ENCODE results near the gene PAX2. TPM values are rescaled to one million over a fixed set of nuclear protein-coding genes. Genes with fewer than 3 reads are reported as not detected.

The PAX2 gene
- total and polyA plus RNA-seq, 2 experiments from 2014 or later: not detected

GRCh38 chr10:100717166-100717565 is 28.2 kb upstream of the PAX2 start:
- H3K36me3 ChIP-seq (replicated peaks; ENCODE audit: insufficient read depth, low read depth): no peaks in the 10 kb centered on the region
- no peaks in the 10 kb centered on the region for H4K20me1 ChIP-seq (ENCODE audit: insufficient read depth, poor library complexity, severe bottlenecking)
- no peaks in the 10 kb centered on the region for H3K9me2 ChIP-seq (replicated peaks; ENCODE audit: insufficient read depth)
- peaks cover 5% of the 10 kb centered on the region for H3K4me1 ChIP-seq (ENCODE audit: insufficient read depth)
- no peak overlapping the region for H3K4me2 ChIP-seq
- H3K9me3 ChIP-seq (ENCODE audit: low read depth): no peaks in the 10 kb centered on the region
- H3K27ac ChIP-seq: no peak overlapping the region
- no peak for DNase-seq (ENCODE audit: low spot score)
- H2AFZ ChIP-seq: no peak overlapping the region
- TF ChIP-seq EZH2phosphoT487 (IDR thresholded peaks at IDR 0.05; ENCODE audit: low read depth, severe bottlenecking, unreplicated experiment) (no peak), EZH2 (IDR thresholded peaks at IDR 0.05; ENCODE audit: borderline replicate concordance) (no peak), CTCF (IDR thresholded peaks at IDR 0.05; ENCODE audit: poor library complexity) (no peak)
- peaks cover 97% of the 10 kb centered on the region for H3K27me3 ChIP-seq
- H3K79me2 ChIP-seq: no peaks in the 10 kb centered on the region
- H3K4me3 ChIP-seq: no peak overlapping the region

GRCh38 chr10:100718197-100718742 is 27.1 kb upstream of the PAX2 start:
- DNase-seq (ENCODE audit: low spot score): no peak
- Histone ChIP-seq H3K4me2 (no peak overlapping the region), H3K27ac (no peak overlapping the region), H3K79me2 (no peaks in the 10 kb centered on the region), H3K9me2 (replicated peaks; ENCODE audit: insufficient read depth) (no peaks in the 10 kb centered on the region), H4K20me1 (ENCODE audit: insufficient read depth, poor library complexity, severe bottlenecking) (no peaks in the 10 kb centered on the region), H3K36me3 (replicated peaks; ENCODE audit: insufficient read depth, low read depth) (no peaks in the 10 kb centered on the region), H3K9me3 (ENCODE audit: low read depth) (no peaks in the 10 kb centered on the region), H3K27me3 (peaks cover 97% of the 10 kb centered on the region), H3K4me1 (ENCODE audit: insufficient read depth) (peaks cover 5% of the 10 kb centered on the region), H2AFZ (no peak overlapping the region), H3K4me3 (no peak overlapping the region)
- WGBS (ENCODE audit: low lambda C conversion rate, missing lambda C conversion rate): 79% methylated on average over 1 of the region's 1 CpG
- TF ChIP-seq EZH2phosphoT487 (IDR thresholded peaks at IDR 0.05; ENCODE audit: low read depth, severe bottlenecking, unreplicated experiment): no peak
- no peak for TF ChIP-seq EZH2 (IDR thresholded peaks at IDR 0.05; ENCODE audit: borderline replicate concordance)
- no peak for TF ChIP-seq CTCF (IDR thresholded peaks at IDR 0.05; ENCODE audit: poor library complexity)

- Histone ChIP-seq H3K79me2 (no peaks in the 10 kb centered on the region), H3K36me3 (replicated peaks; ENCODE audit: insufficient read depth, low read depth) (no peaks in the 10 kb centered on the region), H3K9me3 (ENCODE audit: low read depth) (no peaks in the 10 kb centered on the region), H2AFZ (no peak overlapping the region), H3K4me1 (ENCODE audit: insufficient read depth) (no peaks in the 10 kb centered on the region), H3K27ac (no peak overlapping the region), H3K27me3 (peaks cover 94% of the 10 kb centered on the region), H3K4me2 (no peak overlapping the region), H3K4me3 (no peak overlapping the region), H4K20me1 (ENCODE audit: insufficient read depth, poor library complexity, severe bottlenecking) (no peaks in the 10 kb centered on the region), H3K9me2 (replicated peaks; ENCODE audit: insufficient read depth) (no peaks in the 10 kb centered on the region)
- DNase-seq (ENCODE audit: low spot score): no peak
- TF ChIP-seq CTCF (IDR thresholded peaks at IDR 0.05; ENCODE audit: poor library complexity) (no peak), EZH2phosphoT487 (IDR thresholded peaks at IDR 0.05; ENCODE audit: low read depth, severe bottlenecking, unreplicated experiment) (no peak), EZH2 (IDR thresholded peaks at IDR 0.05; ENCODE audit: borderline replicate concordance) (peak; percentile 12)
- WGBS (ENCODE audit: low lambda C conversion rate, missing lambda C conversion rate): 75% methylated on average over 5 of the region's 5 CpGs
Observed at GRCh38 chr10:100723180-100723579, 22.2 kb upstream of the PAX2 start.

All from hepatocyte (in vitro differentiated cells).